Gastroesophageal sphincter (tissue), 2 donors: ENCODE measurements around the gene ZFHX2.

Experiments used
- EP300 ChIP-seq: sonication (generic); formaldehyde crosslinking; IDR thresholded peaks from one replicate; pipeline ENCODE4 v1.6.1; 2017; ENCODE audit warnings: antibody characterized with exemption, mild to moderate bottlenecking
- POLR2AphosphoS5 ChIP-seq: sonication (generic); formaldehyde crosslinking; IDR thresholded peaks from one replicate; pipeline ENCODE4 v1.6.1; 2017; ENCODE audit warnings: antibody characterized with exemption

DNA sequence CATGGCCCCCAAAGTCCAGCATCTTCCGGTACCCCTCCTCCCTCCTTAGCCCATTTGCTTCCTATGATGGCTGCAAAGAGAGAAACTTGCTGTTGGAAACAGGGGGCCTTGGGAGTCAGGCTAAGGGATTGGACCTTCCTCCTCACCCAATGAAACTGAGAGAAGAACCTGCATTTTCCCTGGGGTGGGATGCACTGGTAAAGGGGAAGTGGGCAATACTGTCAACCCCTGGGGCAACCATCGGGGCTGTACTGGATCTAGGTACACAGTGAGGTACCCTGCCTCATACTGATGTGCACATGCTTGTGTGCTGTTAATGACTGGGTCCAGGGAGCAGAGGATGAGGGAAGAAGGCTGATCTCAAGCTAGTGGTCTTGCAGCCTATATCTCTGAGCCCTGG lies 38.0 kb upstream of the ZFHX2 start:
- TF ChIP-seq POLR2AphosphoS5 (no peak), EP300 (no peak)
